HepG2 (cell line): ENCODE results near the gene CCDC158. TPM values are rescaled to one million over a fixed set of nuclear protein-coding genes. Genes with fewer than 3 reads are reported as not detected.
A peak's percentile ranks its signal among the peaks of the same experiment; 100 is the strongest.

ENCODE experiments used
- ATAC-seq: fragments of 200-7000 bp; cut with Tn5 transposase; 3 replicates; pipeline ENCODE4 v1.9.1; 2020; ENCODE audit warnings: mild to moderate bottlenecking, moderate library complexity
- BruUV-seq: library from RNA; stranded (reverse); fragments of 400-500 nt; replicated peaks from 2 replicates; lab custom pipeline; 2021; lab: Mats Ljungman, UMichigan
- CTCF ChIA-PET: fragments of 300-600 bp; formaldehyde crosslinking; extraction: SDS; loops from one replicate; lab custom pipeline; 2021; ENCODE audit warnings: low total read pairs, inconsistent platforms, low intra/inter-chr PET ratio; lab: Yijun Ruan, JAX
- POLR2A ChIA-PET: fragments of 350-600 bp; sonication (Branson Sonifier 250); formaldehyde crosslinking; loops from one replicate; lab custom pipeline; 2020; ENCODE audit warnings: antibody characterized with exemption, inconsistent platforms; lab: Yijun Ruan, JAX
- DNase-seq: peaks from one replicate; pipeline ENCODE4 v3.0.0-alpha.2; 2015; ENCODE audit warnings: low spot score
- FAIRE-seq: peaks from 3 replicates; lab custom pipeline; 2011; peaks lifted over from hg19 to GRCh38; lab: Jason Lieb, UNC
- H2AFZ ChIP-seq: one replicate; pipeline ENCODE4 v1.6.1; 2011; ENCODE audit warnings: low read length, inconsistent platforms
- H3K27ac ChIP-seq: fragments of 300-600 bp; 3 replicates; pipeline ENCODE4 v1.8.0; 2011; ENCODE audit warnings: mixed run types, mild to moderate bottlenecking, mixed read lengths, low read length, inconsistent platforms; ENCODE audit not compliant: insufficient read depth; ENCODE audit errors: extremely low read length
- H3K27me3 ChIP-seq, 2 experiments: fragments of 200-600 bp in 1 of 2; 2 replicates in 1 of 2; 3 replicates in 1 of 2; pipeline versions ENCODE4 v1.6.0 to v1.8.0; 2011; ENCODE audit warnings: low read length in 2 of 2, mild to moderate bottlenecking in 2 of 2, moderate library complexity in 2 of 2, inconsistent platforms in 1 of 2; ENCODE audit not compliant: insufficient read depth in 2 of 2, control insufficient read depth in 1 of 2
- H3K36me3 ChIP-seq, 2 experiments: fragments of 200-600 bp in 1 of 2; replicated peaks in 1 of 2; 2 replicates in 1 of 2; 3 replicates in 1 of 2; pipeline versions ENCODE4 v1.5.1 to v1.8.0; 2011; ENCODE audit warnings: low read length in 2 of 2, inconsistent platforms in 1 of 2; ENCODE audit not compliant: insufficient read depth in 2 of 2, control insufficient read depth in 1 of 2
- H3K4me1 ChIP-seq: 2 replicates; pipeline ENCODE4 v1.5.1; 2012; ENCODE audit warnings: low read length, inconsistent platforms; ENCODE audit not compliant: insufficient read depth
- H3K4me2 ChIP-seq: 2 replicates; pipeline ENCODE4 v1.6.0; 2011; ENCODE audit warnings: low read depth, low read length, inconsistent platforms
- H3K4me3 ChIP-seq, 3 experiments: fragments of 200-600 bp in 1 of 3; sonication (generic), shearing (Covaris generic) in 1 of 3; replicated peaks in 1 of 3; 2 replicates each; pipeline ENCODE4 v1.5.1; 2011 to 2016; ENCODE audit warnings: low read length in 3 of 3, inconsistent platforms in 2 of 3, low read depth in 2 of 3, mild to moderate bottlenecking in 2 of 3, control low read depth in 1 of 3, mixed read lengths in 1 of 3; ENCODE audit not compliant: insufficient read depth in 1 of 3
- H3K79me2 ChIP-seq: one replicate; pipeline ENCODE4 v1.6.1; 2011; ENCODE audit warnings: low read length, inconsistent platforms; ENCODE audit not compliant: insufficient read depth
- H3K9ac ChIP-seq: 2 replicates; pipeline ENCODE4 v1.6.0; 2011; ENCODE audit warnings: mild to moderate bottlenecking, low read depth, low read length, inconsistent platforms; ENCODE audit not compliant: insufficient read depth
- H3K9me3 ChIP-seq: 2 replicates; pipeline ENCODE4 v1.5.1; 2012; ENCODE audit warnings: mild to moderate bottlenecking, low read length
- H4K20me1 ChIP-seq: 2 replicates; pipeline ENCODE4 v1.6.0; 2011; ENCODE audit warnings: inconsistent platforms, mild to moderate bottlenecking, low read length, moderate library complexity; ENCODE audit not compliant: insufficient read depth
- CBX2 ChIP-seq, 2 experiments: fragments of 200-600 bp in 1 of 2; sonication (generic); formaldehyde crosslinking in 1 of 2; IDR thresholded peaks; 2 replicates each; pipeline versions ENCODE4 v1.7.0 to v1.8.1; 2018 to 2022; ENCODE audit warnings: low read depth in 2 of 2, low read length in 1 of 2, mild to moderate bottlenecking in 1 of 2, missing genetic modification reagents in 1 of 2
- HMGA1 ChIP-seq: sonication (generic); formaldehyde crosslinking; conservative IDR thresholded peaks from 2 replicates; pipeline ENCODE4 v1.4.0; 2020; ENCODE audit warnings: missing genetic modification reagents
- MAFK ChIP-seq, 2 experiments: IDR thresholded peaks in 1 of 2; conservative IDR thresholded peaks in 1 of 2; 2 replicates each; pipeline ENCODE4 v1.6.1; 2011; ENCODE audit warnings: improper control_type of control experiment in 2 of 2, low read length in 2 of 2
- PCBP1 ChIP-seq: fragments of 200-400 bp; formaldehyde crosslinking; IDR thresholded peaks from 2 replicates; pipeline ENCODE4 v1.6.1; 2017; ENCODE audit warnings: mild to moderate bottlenecking, low read depth, low read length, borderline replicate concordance
- POGZ ChIP-seq: sonication (generic); formaldehyde crosslinking; IDR thresholded peaks from 2 replicates; pipeline ENCODE4 v1.4.0; 2020; ENCODE audit warnings: mild to moderate bottlenecking, missing genetic modification reagents
- TOE1 ChIP-seq: sonication (generic); formaldehyde crosslinking; IDR thresholded peaks from 2 replicates; pipeline ENCODE4 v1.4.0; 2020; ENCODE audit warnings: mild to moderate bottlenecking, missing genetic modification reagents
- ZKSCAN5 ChIP-seq: sonication (generic); formaldehyde crosslinking; IDR thresholded peaks from 2 replicates; pipeline ENCODE4 v1.5.1; 2020; ENCODE audit warnings: mild to moderate bottlenecking, missing genetic modification reagents
- ZNF703 ChIP-seq: sonication (generic); formaldehyde crosslinking; IDR thresholded peaks from 2 replicates; pipeline ENCODE4 v1.5.1; 2020; ENCODE audit warnings: missing genetic modification reagents, mild to moderate bottlenecking, moderate library complexity, borderline replicate concordance
- WGBS: methylation state at CpG from one replicate; pipeline ENCODE4 v1.1.6; 2017; ENCODE audit warnings: low lambda C conversion rate; 5-methylcytosine and 5-hydroxymethylcytosine counted together
- in situ Hi-C: cut with HindIII; loops from 2 replicates; pipeline ENCODE4 v1.10.0; 2017; ENCODE audit warnings: low pct_unique_long_range_greater_than_20kb; ENCODE audit not compliant: extremely low pct_ligation_motif_present
- intact Hi-C: fragments of 100-400 bp; cut with micrococcal nuclease; formaldehyde crosslinking; loops from one replicate; pipeline ENCODE4 v1.10.0; 2022; ENCODE audit not compliant: unreplicated experiment
- polyA plus RNA-seq, 8 experiments: library from polyadenylated mRNA; depleted of rRNA in 3 of 8; stranded (reverse) in 7 of 8; unstranded in 1 of 8; fragments of >200 nt; fragmentation: Illumina TruSeq in 4 of 8; extraction: Trizol in 4 of 8; gene quantifications; 2 replicates each; pipeline versions ENCODE4 v1.2.1 to v1.2.3, GENCODE V29; 2011 to 2016; ENCODE audit warnings: low read depth in 4 of 8, missing spikeins in 1 of 8, mixed read lengths in 1 of 8; ENCODE audit not compliant: insufficient read depth in 1 of 8
- total RNA-seq, 5 experiments: library from RNA; depleted of rRNA; stranded (reverse); fragments of >200 nt; fragmentation: Illumina TruSeq; extraction: Trizol; gene quantifications; 2 replicates each; pipeline ENCODE4 v1.2.3, GENCODE V29; 2016; ENCODE audit warnings: low read depth in 1 of 5
- TF ChIP-seq, protein P1 (sequence below): sonication (generic); formaldehyde crosslinking; IDR thresholded peaks from 2 replicates; pipeline ENCODE4 v1.8.0; 2022; ENCODE audit warnings: missing genetic modification reagents, low read depth, mild to moderate bottlenecking, borderline replicate concordance
- TF ChIP-seq, protein P2 (sequence below): sonication (generic); formaldehyde crosslinking; IDR thresholded peaks from 2 replicates; pipeline ENCODE4 v1.9.0; 2021; ENCODE audit warnings: missing genetic modification reagents, mild to moderate bottlenecking, borderline replicate concordance
- TF ChIP-seq, protein P3 (sequence below): sonication (generic); formaldehyde crosslinking; IDR thresholded peaks from 2 replicates; pipeline ENCODE4 v1.9.0; 2022; ENCODE audit warnings: missing genetic modification reagents, mild to moderate bottlenecking, borderline replicate concordance

CCDC158 gene
- total and polyA plus RNA-seq, 2 of the 13 experiments (the other 11 are each of a cell fraction or from before 2014, with no cell fraction given): not detected

DNA sequence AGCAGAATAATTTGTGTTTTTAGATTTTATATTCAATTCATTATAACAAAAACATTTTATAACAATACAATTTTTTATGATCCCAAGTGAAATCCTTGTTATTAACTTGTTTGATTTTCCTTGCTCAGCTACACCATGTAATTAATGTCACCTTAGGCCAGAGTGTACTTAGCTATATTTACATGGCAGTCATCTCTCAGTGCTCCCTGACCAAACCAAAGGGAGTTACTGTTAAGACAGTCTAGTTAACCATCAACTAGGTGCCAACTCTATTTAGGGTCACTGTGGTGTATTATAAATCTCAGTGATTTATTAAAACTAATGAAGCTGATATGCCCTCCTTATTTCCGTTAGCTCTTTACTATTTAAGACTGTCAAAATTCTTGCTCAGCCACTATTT is 44.4 kb downstream of the CCDC158 start (continued):
- TF ChIP-seq, protein P1, sequence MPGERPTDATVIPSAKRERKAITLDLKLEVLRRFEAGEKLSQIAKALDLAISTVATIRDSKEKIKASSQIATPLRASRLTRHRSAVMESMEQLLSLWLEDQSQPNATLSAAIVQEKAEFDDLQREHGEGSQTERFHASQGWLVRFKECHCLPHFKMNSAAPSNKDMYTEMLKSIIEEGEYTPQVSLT (CRISPR knock-in tag): no peak

DNA sequence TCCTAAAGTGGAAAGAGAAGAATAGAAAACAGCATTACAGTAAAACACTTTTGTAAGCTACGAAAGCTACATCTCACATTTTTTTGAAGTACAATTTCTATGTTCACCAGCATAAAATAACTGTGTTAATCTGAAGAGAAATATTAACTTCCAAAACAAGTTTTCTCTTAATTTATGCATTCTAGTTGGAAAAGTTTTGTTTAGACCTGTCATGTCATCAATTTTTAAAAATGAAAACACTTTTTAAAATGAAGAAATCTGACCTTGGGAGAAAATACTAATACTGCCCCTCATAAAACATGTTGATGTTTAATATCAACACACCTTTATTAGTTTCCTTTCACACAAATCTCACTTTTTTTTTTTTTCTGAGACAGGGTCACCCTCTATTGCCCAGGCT is 45.2 kb downstream of the CCDC158 start:
- H3K4me2 ChIP-seq: no peak overlapping the region
- intact Hi-C loops: loop anchor here (5.0 kb wide), 1 partner anchor 383 kb away; the partner anchor contains the start of gene SDAD1
- no peaks in the 10 kb centered on the region for H3K79me2 ChIP-seq
- no peak overlapping the region for H3K27ac ChIP-seq
- DNase-seq: no peak
- no peak for ATAC-seq
- no peak overlapping the region for H3K4me3 ChIP-seq
- POLR2A ChIA-PET: interaction anchor here (1.4 to 1.6 kb wide), 2 partner anchors 70 to 196 kb away, joined by 3 read pairs; no protein-coding TSS in a partner anchor
- H3K9me3 ChIP-seq: no peaks in the 10 kb centered on the region
- no peaks in the 10 kb centered on the region for H4K20me1 ChIP-seq
- TF ChIP-seq MAFK (conservative IDR thresholded peaks at IDR 0.05 in 1 of 2, IDR thresholded peaks at IDR 0.05 in 1 of 2; ENCODE audit: low read length in 2 of 2) (peak in 1 of 2 experiments; percentile 41; a peak in 1 of 4 replicates), POGZ (CRISPR knock-in tag) (no peak)
- TF ChIP-seq, all 625 proteins: peak for 1
- Histone ChIP-seq H3K4me1 (peaks cover 26% of the 10 kb centered on the region), H3K27me3 (no peaks in the 10 kb centered on the region), H2AFZ (no peak overlapping the region), H3K36me3 (no peaks in the 10 kb centered on the region), H3K9ac (no peak overlapping the region)
- in situ Hi-C loops: loop anchor here (5.0 to 10.0 kb wide), 2 partner anchors 121 to 193 kb away; partner anchors contain the start of gene FAM47E
- WGBS: 86% methylated on average over 1 of the region's 1 CpG
- FAIRE-seq: no peak
- CTCF ChIA-PET: interaction anchor here (3.4 kb wide), 1 partner anchor 195 kb away, joined by 44 read pairs; no protein-coding TSS in a partner anchor
- BruUV-seq: no TSS peak

DNA sequence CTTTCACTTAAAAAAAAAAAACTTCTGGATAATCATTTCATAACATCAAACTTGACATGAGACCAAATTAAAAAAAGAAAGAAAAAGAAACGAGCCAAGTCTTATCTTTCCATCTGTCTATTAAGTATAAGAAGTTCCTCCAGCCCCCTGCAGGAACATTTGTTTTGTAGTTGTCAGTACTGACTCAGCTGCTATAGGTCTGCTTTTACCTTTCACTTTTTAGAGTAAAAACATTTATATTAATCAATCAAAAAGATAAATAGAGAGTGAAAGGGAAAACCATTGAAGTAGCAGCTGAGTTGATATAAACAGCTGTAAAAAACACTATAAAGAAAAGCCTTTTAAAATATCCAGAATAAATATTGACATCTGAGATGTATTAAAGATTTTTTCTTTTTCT is 46.1 kb downstream of the CCDC158 start:
- no peaks in the 10 kb centered on the region for H3K36me3 ChIP-seq
- BruUV-seq: no TSS peak
- no peaks in the 10 kb centered on the region for H3K79me2 ChIP-seq
- no peak overlapping the region for H3K9ac ChIP-seq
- no peak overlapping the region for H2AFZ ChIP-seq
- H3K4me3 ChIP-seq: no peak overlapping the region
- H3K9me3 ChIP-seq: no peaks in the 10 kb centered on the region
- DNase-seq (no peak), FAIRE-seq (no peak), ATAC-seq (no peak)
- no peak overlapping the region for H3K4me2 ChIP-seq
- H3K4me1 ChIP-seq: peaks cover 26% of the 10 kb centered on the region
- ChIA-PET POLR2A (no interaction called here), CTCF (interaction anchor here (0.6 kb wide), 1 partner anchor 434 kb away, joined by 3 read pairs; the partner anchor contains the start of gene NAAA)
- 66% methylated on average over 1 of the region's 1 CpG for WGBS
- intact Hi-C loops (loop anchor here (5.0 kb wide), 1 partner anchor 382 kb away; the partner anchor contains the start of gene SDAD1), in situ Hi-C loops (loop anchor here (5.0 to 10.0 kb wide), 2 partner anchors 120 to 192 kb away; partner anchors contain the start of gene FAM47E)
- no peaks in the 10 kb centered on the region for H3K27me3 ChIP-seq
- H3K27ac ChIP-seq: no peak overlapping the region
- H4K20me1 ChIP-seq: no peaks in the 10 kb centered on the region
- TF ChIP-seq, protein P2, sequence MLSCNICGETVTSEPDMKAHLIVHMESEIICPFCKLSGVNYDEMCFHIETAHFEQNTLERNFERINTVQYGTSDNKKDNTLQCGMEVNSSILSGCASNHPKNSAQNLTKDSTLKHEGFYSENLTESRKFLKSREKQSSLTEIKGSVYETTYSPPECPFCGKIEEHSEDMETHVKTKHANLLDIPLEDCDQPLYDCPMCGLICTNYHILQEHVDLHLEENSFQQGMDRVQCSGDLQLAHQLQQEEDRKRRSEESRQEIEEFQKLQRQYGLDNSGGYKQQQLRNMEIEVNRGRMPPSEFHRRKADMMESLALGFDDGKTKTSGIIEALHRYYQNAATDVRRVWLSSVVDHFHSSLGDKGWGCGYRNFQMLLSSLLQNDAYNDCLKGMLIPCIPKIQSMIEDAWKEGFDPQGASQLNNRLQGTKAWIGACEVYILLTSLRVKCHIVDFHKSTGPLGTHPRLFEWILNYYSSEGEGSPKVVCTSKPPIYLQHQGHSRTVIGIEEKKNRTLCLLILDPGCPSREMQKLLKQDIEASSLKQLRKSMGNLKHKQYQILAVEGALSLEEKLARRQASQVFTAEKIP (CRISPR knock-in tag): no peak
- TF ChIP-seq HMGA1 (CRISPR knock-in tag): no peak
- no peak for TF ChIP-seq ZNF703
- no peak for TF ChIP-seq ZKSCAN5 (CRISPR knock-in tag)
- TF ChIP-seq TOE1 (CRISPR knock-in tag): no peak
- TF ChIP-seq, protein P3, sequence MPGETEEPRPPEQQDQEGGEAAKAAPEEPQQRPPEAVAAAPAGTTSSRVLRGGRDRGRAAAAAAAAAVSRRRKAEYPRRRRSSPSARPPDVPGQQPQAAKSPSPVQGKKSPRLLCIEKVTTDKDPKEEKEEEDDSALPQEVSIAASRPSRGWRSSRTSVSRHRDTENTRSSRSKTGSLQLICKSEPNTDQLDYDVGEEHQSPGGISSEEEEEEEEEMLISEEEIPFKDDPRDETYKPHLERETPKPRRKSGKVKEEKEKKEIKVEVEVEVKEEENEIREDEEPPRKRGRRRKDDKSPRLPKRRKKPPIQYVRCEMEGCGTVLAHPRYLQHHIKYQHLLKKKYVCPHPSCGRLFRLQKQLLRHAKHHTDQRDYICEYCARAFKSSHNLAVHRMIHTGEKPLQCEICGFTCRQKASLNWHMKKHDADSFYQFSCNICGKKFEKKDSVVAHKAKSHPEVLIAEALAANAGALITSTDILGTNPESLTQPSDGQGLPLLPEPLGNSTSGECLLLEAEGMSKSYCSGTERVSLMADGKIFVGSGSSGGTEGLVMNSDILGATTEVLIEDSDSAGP (CRISPR knock-in tag): no peak
- no peak for TF ChIP-seq CBX2 (IDR thresholded peaks at IDR 0.05; ENCODE audit: low read depth, low read length)
- no peak for TF ChIP-seq CBX2 (CRISPR knock-in tag; IDR thresholded peaks at IDR 0.05; ENCODE audit: low read depth)
- TF ChIP-seq PCBP1: no peak
